UCSD-AML1 (cell line): ENCODE data around the gene KCNK3.
"Not testable (repeated sequence)": the region's sequence is repeated elsewhere in the genome, so short reads cannot be mapped to it uniquely, and the experiment has no call there.

Experiments used
- DNase-seq: peaks from one replicate; lab custom pipeline; 2025; ENCODE audit not compliant: unreplicated experiment; lab: John Stamatoyannopoulos, UW

The KCNK3 gene

GRCh38 chr2:26729311-26729710, 36.8 kb downstream of the KCNK3 start:
- DNase-seq = no peak

GRCh38 chr2:26730549-26731344, 38.2 kb downstream of the KCNK3 start:
- DNase-seq = no peak

DNA sequence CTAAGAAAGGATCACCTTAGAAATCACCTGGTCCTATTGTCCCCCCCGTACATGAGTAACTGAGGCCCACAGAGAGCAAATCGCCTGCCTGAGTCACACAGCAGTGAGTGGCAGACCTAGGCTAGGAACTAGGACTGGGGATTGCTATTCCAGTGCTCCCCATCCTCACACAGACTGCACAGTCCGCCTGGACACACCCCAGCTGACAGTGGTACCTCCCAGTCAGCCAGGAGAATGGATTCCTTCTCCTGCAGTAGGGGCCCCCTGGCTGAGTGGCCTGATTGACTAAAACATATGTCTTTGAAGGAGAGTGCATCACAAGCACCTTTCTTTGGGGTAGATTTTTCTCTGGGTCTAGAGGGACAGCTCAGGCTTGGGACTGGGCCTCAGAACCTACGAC, 39.2 kb downstream of the KCNK3 start:
- no peak for DNase-seq

DNA sequence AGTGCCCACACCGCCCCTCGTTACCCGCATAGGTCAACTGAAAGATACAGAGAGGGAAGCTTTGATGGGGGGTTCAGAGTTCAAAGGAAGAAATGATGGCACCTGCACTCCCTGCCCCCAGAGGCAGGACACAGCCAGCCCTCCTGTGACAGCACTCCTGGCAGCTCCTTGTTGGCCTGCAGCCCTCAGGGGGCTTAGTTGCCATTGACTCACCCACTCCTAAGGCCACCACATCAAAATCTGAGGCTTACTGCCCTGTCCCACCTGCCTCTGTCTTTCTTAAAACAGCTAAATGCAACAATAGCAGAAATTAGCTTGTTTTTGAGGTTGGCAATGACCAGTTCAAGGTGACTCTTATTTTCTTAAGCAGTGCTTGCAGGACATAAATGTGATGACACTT, 39.9 kb downstream of the KCNK3 start:
- DNase-seq = no peak

DNA sequence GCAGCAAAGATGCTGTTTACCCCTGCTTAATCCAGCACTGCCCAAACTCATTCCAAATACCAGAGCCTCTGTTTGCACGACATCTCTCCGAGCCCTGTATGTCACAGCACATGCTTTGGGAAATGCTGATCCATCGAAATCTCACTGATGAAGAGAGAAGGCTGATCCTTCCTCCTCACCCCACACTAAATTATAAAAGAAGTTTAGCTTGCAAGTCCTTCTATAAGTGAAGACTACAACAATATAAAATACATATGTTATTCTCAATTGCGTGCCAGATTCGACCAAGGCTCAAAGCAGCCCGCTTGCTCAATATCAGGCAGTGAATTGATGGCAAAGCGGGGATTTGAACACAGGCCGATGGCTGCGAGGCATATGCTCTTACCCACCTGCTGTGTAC, 40.9 kb downstream of the KCNK3 start:
- DNase-seq = no peak

GRCh38 chr2:26735097-26735496, 42.6 kb downstream of the KCNK3 start:
- DNase-seq = no peak

- no peak for DNase-seq
Observed at GRCh38 chr2:26735883-26736588, 43.5 kb downstream of the KCNK3 start.

- no peak for DNase-seq
Observed at GRCh38 chr2:26737221-26737620, 44.7 kb downstream of the KCNK3 start.

GRCh38 chr2:26738481-26738880, 46.0 kb downstream of the KCNK3 start:
- no peak for DNase-seq

- DNase-seq = no peak
Observed at GRCh38 chr2:26739514-26739913, 47.0 kb downstream of the KCNK3 start.

- no peak for DNase-seq
Observed at GRCh38 chr2:26740346-26740745, 47.8 kb downstream of the KCNK3 start.

DNA sequence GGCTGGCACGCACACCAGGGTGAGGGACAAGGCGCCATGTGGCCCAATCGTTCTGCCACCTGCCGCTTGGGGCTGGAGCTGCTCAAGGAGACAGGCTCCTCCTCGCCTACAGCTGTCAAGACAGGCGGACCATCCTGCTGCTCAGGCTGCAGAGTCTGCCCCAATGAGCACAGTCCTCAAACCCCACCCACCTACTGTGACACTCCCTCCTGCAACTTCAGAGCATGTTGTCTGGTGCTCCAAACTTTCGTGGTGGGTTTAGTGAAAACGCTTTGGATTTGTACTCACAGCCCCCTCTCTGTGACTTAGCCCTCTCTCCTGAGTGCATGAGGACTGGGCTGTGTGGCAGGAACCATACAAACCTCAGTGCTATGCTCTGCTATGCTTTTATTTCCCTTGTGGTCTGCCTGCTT, 48.4 kb downstream of the KCNK3 start:
- peak; percentile 31 for DNase-seq

- DNase-seq = no peak
Observed at GRCh38 chr2:26742048-26742770, 49.7 kb downstream of the KCNK3 start.

- no peak for DNase-seq
Observed at GRCh38 chr2:26743852-26744251, 51.3 kb downstream of the KCNK3 start.

DNA sequence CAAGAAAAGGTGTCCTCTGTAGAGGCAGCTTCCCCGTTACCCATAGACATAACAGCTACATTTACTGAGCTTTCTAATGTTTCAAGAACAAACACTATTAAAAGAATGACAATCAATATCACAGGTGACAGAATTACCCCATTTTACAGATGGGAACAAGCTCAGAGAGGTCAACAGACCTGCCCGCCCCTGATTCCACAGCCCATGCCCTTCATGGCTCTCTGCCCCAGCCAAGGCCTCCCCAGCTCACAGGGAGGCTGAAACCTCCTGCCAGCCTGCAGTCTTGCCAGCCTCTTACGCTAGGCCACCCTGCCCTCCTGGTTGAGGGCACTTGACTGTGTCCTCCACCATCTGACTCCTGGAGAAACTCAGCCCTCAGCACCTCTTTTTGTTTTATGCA, 52.4 kb downstream of the KCNK3 start:
- DNase-seq = no peak

DNA sequence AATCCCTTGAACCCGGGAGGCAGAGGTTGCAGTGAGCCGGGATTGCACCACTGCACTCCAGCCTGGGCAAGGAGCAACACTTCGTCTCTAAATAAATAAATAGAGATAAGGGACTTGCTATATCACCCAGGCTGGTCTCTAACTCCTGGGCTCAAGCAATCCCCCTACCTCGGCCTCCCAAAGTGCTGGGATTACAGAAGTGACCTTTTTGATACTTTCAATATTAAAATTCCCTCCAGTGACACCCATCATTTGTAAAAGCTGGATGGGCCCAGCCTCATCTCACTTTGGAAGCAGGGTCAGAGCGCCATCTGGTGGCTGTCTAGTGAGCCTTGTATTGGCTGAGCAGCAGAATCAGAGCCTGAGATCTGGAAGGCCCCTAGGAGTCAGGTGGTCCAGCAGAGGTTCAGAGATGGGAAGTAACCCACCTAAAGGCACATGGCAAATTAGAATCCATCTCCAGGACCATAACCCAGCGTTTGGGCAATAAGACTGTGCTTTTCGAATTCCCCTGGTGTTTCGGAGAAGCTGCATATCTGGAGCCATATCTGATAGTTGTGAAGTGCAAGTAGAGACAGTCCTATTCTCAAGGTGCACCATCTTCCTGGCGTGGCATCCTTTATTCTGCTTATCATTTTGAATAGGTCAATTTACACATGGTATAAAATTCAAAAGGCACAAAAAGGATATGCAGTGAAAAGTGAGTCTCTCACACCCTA, 53.2 kb downstream of the KCNK3 start:
- peak; percentile 71 for DNase-seq

- no peak for DNase-seq
Observed at GRCh38 chr2:26746934-26747333, 54.4 kb downstream of the KCNK3 start.

GRCh38 chr2:26749787-26750420, 57.4 kb downstream of the KCNK3 start:
- not testable (repeated sequence) for DNase-seq

- not testable (repeated sequence) for DNase-seq
Observed at GRCh38 chr2:26750467-26750866, 57.9 kb downstream of the KCNK3 start.

- no peak for DNase-seq
Observed at GRCh38 chr2:26752656-26753055, 60.1 kb downstream of the KCNK3 start.

DNA sequence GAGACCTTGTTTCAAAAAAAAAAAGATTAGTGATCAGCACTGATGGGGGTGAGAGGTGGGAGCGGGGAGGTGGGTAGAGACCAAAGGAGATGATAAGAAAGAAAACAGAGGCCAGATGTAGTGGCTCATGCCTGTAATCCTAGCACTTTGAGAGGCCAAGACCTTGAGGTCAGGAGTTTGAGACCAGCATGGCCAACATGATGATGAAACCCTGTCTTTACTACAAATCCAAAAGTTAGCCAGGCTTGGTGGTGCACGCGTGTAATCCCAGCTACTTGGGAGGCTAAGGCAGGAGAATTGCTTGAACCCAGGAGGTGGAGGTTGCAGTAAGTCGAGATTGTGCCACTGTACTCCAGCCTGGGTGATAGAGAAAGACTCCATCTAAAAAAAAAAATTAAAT, 62.0 kb downstream of the KCNK3 start:
- no peak for DNase-seq
